Activated CD8-positive, alpha-beta memory T cell treated with anti-CD3 and anti-CD28 coated beads, Interleukin-2, amount 50 U/mL, for 48 hours (primary cell): ENCODE measurements around the gene MOGAT1.
"Not testable (repeated sequence)": the region's sequence is repeated elsewhere in the genome, so short reads cannot be mapped to it uniquely, and the experiment has no call there.

Experiments used
- DNase-seq: peaks from one replicate; pipeline ENCODE4 v3.0.0-alpha.2; 2020

MOGAT1 gene

GRCh38 chr2:222745836-222746559, 74.5 kb downstream of the MOGAT1 start:
- no peak for DNase-seq

- DNase-seq, result no peak
These were observed 76.2 kb downstream of the MOGAT1 start for GRCh38 chr2:222747526-222748160.

- no peak for DNase-seq
These were observed 79.1 kb downstream of the MOGAT1 start for GRCh38 chr2:222750533-222750932.

- DNase-seq, result no peak
These were observed 79.8 kb downstream of the MOGAT1 start for GRCh38 chr2:222751238-222751637.

- DNase-seq, result no peak
These were observed 80.6 kb downstream of the MOGAT1 start for GRCh38 chr2:222751821-222752719.

GRCh38 chr2:222752746-222753145, 81.3 kb downstream of the MOGAT1 start:
- no peak for DNase-seq

GRCh38 chr2:222753251-222753824, 81.9 kb downstream of the MOGAT1 start:
- DNase-seq, result no peak

- no peak for DNase-seq
These were observed 83.0 kb downstream of the MOGAT1 start for GRCh38 chr2:222754324-222754930.

- not testable (repeated sequence) for DNase-seq
These were observed 84.1 kb downstream of the MOGAT1 start for GRCh38 chr2:222755593-222755992.

- DNase-seq, result no peak
These were observed 84.9 kb downstream of the MOGAT1 start for GRCh38 chr2:222756362-222756831.

GRCh38 chr2:222756951-222757650, 85.6 kb downstream of the MOGAT1 start:
- DNase-seq, result no peak
